OCI-LY1 (cell line): ENCODE measurements around the gene SLC43A2.

ENCODE experiments used
- H2AFZ ChIP-seq: fragments of 200-600 bp; sonication (generic), shearing (Covaris generic); 2 replicates; pipeline ENCODE4 v1.6.0; 2014; ENCODE audit warnings: antibody characterized with exemption, mild to moderate bottlenecking, low read length
- H3F3A ChIP-seq: fragments of 200-600 bp; sonication (generic), shearing (Covaris generic); 2 replicates; pipeline ENCODE4 v1.6.0; 2014; ENCODE audit warnings: mild to moderate bottlenecking, antibody characterized with exemption, low read length, moderate library complexity; ENCODE audit not compliant: insufficient read depth
- H3K27ac ChIP-seq: fragments of 200-600 bp; sonication (generic); 2 replicates; pipeline ENCODE4 v1.5.1; 2014; ENCODE audit warnings: low read length, mixed run types, mild to moderate bottlenecking, low read depth; ENCODE audit not compliant: poor library complexity, severe bottlenecking
- H3K27me3 ChIP-seq: fragments of 200-600 bp; sonication (generic); 2 replicates; pipeline ENCODE4 v1.6.0; 2014; ENCODE audit warnings: antibody characterized with exemption, mild to moderate bottlenecking, low read length, moderate library complexity; ENCODE audit not compliant: insufficient read depth
- H3K36me3 ChIP-seq: fragments of 200-600 bp; sonication (generic); 2 replicates; pipeline ENCODE4 v1.6.1; 2014; ENCODE audit warnings: mild to moderate bottlenecking, antibody characterized with exemption, low read length, moderate library complexity, mixed read lengths; ENCODE audit not compliant: insufficient read depth
- H3K4me1 ChIP-seq: fragments of 200-600 bp; sonication (generic); 2 replicates; pipeline ENCODE4 v1.5.1; 2014; ENCODE audit warnings: mild to moderate bottlenecking, low read length, moderate library complexity; ENCODE audit not compliant: insufficient read depth, severe bottlenecking
- H3K4me2 ChIP-seq: fragments of 200-600 bp; sonication (generic), shearing (Covaris generic); 2 replicates; pipeline ENCODE4 v1.6.1; 2014; ENCODE audit warnings: low read length
- H3K4me3 ChIP-seq: fragments of 200-600 bp; sonication (generic); 2 replicates; pipeline ENCODE4 v1.5.1; 2014; ENCODE audit warnings: low read length, low read depth, mild to moderate bottlenecking, mixed read lengths; ENCODE audit not compliant: poor library complexity, severe bottlenecking
- H3K79me2 ChIP-seq: fragments of 200-600 bp; shearing (Covaris generic); 2 replicates; pipeline ENCODE4 v1.6.1; 2016; ENCODE audit warnings: mixed run types, low read length, mixed read lengths; ENCODE audit not compliant: insufficient read depth
- H3K9ac ChIP-seq: fragments of 200-600 bp; sonication (generic), shearing (Covaris generic); 2 replicates; pipeline ENCODE4 v1.6.1; 2014; ENCODE audit warnings: mild to moderate bottlenecking, low read length, mixed read lengths
- H3K9me2 ChIP-seq: fragments of 200-600 bp; sonication (generic), shearing (Covaris generic); 2 replicates; pipeline ENCODE4 v1.6.1; 2014; ENCODE audit warnings: low read depth, mild to moderate bottlenecking, low read length, mixed read lengths
- H3K9me3 ChIP-seq: fragments of 200-600 bp; shearing (Covaris generic); 2 replicates; pipeline ENCODE4 v1.6.1; 2014; ENCODE audit warnings: low read length, mixed read lengths
- H4K20me1 ChIP-seq: fragments of 200-600 bp; sonication (generic), shearing (Covaris generic); 2 replicates; pipeline ENCODE4 v1.6.0; 2016; ENCODE audit warnings: mild to moderate bottlenecking, low read length; ENCODE audit not compliant: insufficient read depth
- EZH2 ChIP-seq: fragments of 200-600 bp; sonication (generic), shearing (Covaris generic); IDR thresholded peaks from 2 replicates; pipeline ENCODE4 v1.8.0; 2017; ENCODE audit warnings: borderline replicate concordance, mixed run types, mild to moderate bottlenecking, antibody characterized with exemption, low read length, moderate library complexity, mixed read lengths
- TF ChIP-seq, protein P1 (sequence below): fragments of 200-600 bp; sonication (generic), shearing (Covaris generic); IDR thresholded peaks from 2 replicates; pipeline ENCODE4 v1.5.1; 2017; ENCODE audit warnings: mild to moderate bottlenecking, antibody characterized with exemption, low read length, moderate library complexity, mixed read lengths

SLC43A2 gene

DNA sequence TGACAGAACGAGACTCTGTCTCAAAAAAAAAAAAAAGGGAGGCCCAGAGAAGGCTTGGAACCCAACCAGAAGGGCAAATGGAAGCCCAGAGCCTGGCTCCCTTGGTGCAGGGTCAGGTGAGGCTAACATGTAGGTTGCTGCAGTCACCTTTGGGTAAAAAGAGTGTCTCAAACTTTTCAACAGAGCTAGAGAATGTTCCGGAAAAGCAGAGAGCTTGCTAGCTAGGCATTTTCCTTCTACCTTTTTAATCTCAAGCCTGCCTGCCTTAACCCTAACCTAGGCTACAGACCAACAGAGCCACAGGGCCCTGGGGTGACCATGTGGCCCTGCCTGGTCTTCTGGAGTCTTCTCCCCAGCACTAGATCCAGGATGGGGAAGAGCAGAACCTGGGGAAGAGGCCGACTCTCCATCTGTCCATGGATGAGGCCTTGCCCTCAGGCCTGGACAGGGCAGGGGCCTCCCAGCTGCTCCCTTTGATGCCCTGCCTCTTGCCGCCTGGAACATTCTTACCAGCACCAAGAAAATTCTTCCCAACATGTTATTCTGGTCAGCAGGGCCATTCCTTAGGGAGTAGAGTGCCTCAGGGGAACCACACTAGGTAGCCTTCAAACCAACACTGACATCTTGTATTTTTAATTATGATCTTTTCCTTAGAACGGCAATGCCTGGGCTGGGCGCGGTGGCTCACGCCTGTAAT, 30.1 kb downstream of the SLC43A2 start:
- peaks cover 62% of the 10 kb centered on the region for H3K36me3 ChIP-seq
- TF ChIP-seq EZH2 = no peak
- TF ChIP-seq, protein P1, sequence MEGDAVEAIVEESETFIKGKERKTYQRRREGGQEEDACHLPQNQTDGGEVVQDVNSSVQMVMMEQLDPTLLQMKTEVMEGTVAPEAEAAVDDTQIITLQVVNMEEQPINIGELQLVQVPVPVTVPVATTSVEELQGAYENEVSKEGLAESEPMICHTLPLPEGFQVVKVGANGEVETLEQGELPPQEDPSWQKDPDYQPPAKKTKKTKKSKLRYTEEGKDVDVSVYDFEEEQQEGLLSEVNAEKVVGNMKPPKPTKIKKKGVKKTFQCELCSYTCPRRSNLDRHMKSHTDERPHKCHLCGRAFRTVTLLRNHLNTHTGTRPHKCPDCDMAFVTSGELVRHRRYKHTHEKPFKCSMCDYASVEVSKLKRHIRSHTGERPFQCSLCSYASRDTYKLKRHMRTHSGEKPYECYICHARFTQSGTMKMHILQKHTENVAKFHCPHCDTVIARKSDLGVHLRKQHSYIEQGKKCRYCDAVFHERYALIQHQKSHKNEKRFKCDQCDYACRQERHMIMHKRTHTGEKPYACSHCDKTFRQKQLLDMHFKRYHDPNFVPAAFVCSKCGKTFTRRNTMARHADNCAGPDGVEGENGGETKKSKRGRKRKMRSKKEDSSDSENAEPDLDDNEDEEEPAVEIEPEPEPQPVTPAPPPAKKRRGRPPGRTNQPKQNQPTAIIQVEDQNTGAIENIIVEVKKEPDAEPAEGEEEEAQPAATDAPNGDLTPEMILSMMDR = no peak
- H3K27me3 ChIP-seq = no peaks in the 10 kb centered on the region
- no peaks in the 10 kb centered on the region for H3F3A ChIP-seq
- no peaks in the 10 kb centered on the region for H4K20me1 ChIP-seq
- no peaks in the 10 kb centered on the region for H3K79me2 ChIP-seq
- H3K9me2 ChIP-seq = no peaks in the 10 kb centered on the region
- H2AFZ ChIP-seq = no peak overlapping the region
- H3K9me3 ChIP-seq = peaks cover 10% of the 10 kb centered on the region; the same call in 1 of the 2 replicates
- H3K4me2 ChIP-seq = no peak overlapping the region
- H3K27ac ChIP-seq = peak overlapping the region; percentile 18
- H3K4me1 ChIP-seq = peaks cover 21% of the 10 kb centered on the region
- no peak overlapping the region for H3K9ac ChIP-seq
- H3K4me3 ChIP-seq = no peak overlapping the region

DNA sequence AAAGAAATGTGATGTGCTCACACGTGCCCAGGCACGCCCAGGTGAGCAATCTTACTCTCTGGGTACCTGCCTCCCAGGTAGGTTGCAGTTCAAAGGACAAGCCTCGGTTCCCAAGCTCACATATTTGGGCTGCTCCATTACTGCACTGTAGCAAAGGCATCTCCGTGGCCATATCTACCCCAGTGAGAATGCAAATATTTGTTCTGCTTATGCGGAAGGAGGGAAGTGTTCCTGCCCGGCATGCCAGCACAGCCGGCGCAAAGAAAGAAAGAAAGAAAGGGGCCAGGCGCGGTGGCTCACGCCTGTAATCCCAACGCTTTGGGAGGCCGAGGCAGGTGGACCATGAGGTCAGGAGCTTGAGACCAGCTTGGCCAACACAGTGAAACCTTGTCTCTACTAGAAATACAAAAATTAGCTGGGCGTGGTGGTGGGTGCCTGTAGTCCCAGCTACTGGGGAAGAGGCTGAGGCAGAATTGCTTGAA, 30.7 kb downstream of the SLC43A2 start:
- Histone ChIP-seq H3K9me2 (no peaks in the 10 kb centered on the region), H3K4me1 (peaks cover 27% of the 10 kb centered on the region), H3K4me2 (no peak overlapping the region), H3K4me3 (no peak overlapping the region), H3K27ac (no peak overlapping the region), H3K9ac (no peak overlapping the region), H3F3A (no peaks in the 10 kb centered on the region), H2AFZ (no peak overlapping the region), H4K20me1 (no peaks in the 10 kb centered on the region), H3K79me2 (no peaks in the 10 kb centered on the region), H3K27me3 (no peaks in the 10 kb centered on the region), H3K36me3 (peaks cover 56% of the 10 kb centered on the region), H3K9me3 (peaks cover 10% of the 10 kb centered on the region; the same call in 1 of the 2 replicates)
- TF ChIP-seq, protein P1 = no peak
- no peak for TF ChIP-seq EZH2

DNA sequence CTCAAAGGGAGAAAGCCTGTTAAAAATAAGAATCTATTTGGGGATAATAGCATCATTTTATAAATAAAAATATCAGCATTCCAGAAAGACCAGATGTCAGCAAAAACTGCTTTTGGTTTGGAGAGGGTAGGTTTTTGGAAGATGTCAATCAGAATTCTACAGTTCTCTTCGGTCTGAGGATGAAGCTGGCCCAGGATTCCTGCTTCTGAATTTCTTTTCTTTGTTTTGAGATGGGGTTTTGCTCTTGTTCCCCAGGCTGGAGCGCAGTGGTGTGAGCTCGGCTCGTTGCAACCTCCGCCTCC, 35.1 kb downstream of the SLC43A2 start:
- peak overlapping the region; percentile 90 for H3K27ac ChIP-seq
- peak overlapping the region; percentile 63 for H3K9ac ChIP-seq
- H3K9me2 ChIP-seq = no peaks in the 10 kb centered on the region
- H3K27me3 ChIP-seq = no peaks in the 10 kb centered on the region
- peak overlapping the region; percentile 58 for H3K4me2 ChIP-seq
- H3K9me3 ChIP-seq = no peaks in the 10 kb centered on the region
- H3K4me1 ChIP-seq = peaks cover 36% of the 10 kb centered on the region
- H3K36me3 ChIP-seq = peaks cover 58% of the 10 kb centered on the region
- no peaks in the 10 kb centered on the region for H4K20me1 ChIP-seq
- TF ChIP-seq, protein P1 = no peak
- TF ChIP-seq EZH2 = no peak
- no peaks in the 10 kb centered on the region for H3F3A ChIP-seq
- no peaks in the 10 kb centered on the region for H3K79me2 ChIP-seq
- peak overlapping the region; percentile 21 for H3K4me3 ChIP-seq
- no peak overlapping the region for H2AFZ ChIP-seq
